Measurements from ENCODE around the gene MADD. TPM values are rescaled to one million over a fixed set of nuclear protein-coding genes. Genes with fewer than 3 reads are reported as not detected.

Gene MADD
- total and polyA plus RNA-seq, 2 donors (not counting 1 experiment from before 2014, with no cell fraction given), result 56.8 to 108 TPM

DNA sequence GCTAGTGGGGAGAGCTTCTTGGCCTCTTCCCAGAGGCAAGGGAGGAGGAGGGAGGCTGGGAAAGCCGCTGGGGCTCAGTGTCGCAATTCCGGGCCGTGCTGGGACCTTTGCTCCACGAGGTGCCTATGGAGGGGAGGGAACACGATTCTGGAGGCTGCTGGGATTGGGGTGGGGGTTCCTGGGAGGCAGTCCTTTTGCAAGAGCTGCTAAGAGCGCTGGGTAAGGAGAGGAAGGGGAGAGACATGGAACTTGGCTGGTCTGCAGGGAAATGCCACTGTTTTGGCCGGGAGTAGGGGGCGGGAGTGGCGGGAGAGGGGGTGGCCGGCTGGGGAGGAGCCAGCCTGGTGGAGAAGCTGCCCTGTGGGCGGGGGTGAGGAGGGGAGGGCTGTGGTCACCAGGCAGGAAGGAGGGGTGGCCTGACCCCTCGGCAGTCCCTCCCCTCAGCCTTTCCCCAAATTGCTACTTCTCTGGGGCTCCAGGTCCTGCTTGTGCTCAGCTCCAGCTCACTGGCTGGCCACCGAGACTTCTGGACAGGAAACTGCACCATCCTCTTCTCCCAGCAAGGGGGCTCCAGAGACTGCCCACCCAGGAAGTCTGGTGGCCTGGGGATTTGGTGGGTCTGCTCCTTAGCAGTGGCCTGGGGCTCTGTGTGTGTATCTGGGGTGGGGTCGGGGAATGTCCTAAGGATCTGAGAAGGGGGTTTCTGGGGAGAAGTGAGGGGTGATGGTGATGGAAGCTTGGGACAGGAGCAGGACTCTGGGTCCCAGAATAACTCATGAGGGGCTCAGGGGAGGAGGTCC is 12.2 kb upstream of the MADD start, which contains the start of gene NR1H3:
Gene NR1H3, plus strand, starts transcription at position 480 of the 800 bp plus-strand sequence. CDS start 1,221 bp downstream, outside the sequence.
- CTCF ChIA-PET, result interaction anchor here (0.6 to 2.3 kb wide), 5 partner anchors 9 to 154 kb away, joined by 3 to 21 read pairs (median 4); partner anchors contain the start of genes ACP2 and DDB2
- H3K4me2 ChIP-seq (replicated peaks; ENCODE audit: low read depth, low read length, poor library complexity, severe bottlenecking), result no peak within 1 kb of the TSS
- no peaks in the 10 kb centered on the region for H3K4me1 ChIP-seq (ENCODE audit: control insufficient read depth in 2 of 2, insufficient read depth in 2 of 2, low read length in 2 of 2)
- POLR2A ChIA-PET, result no interaction called here
- H2AFZ ChIP-seq (ENCODE audit: insufficient read depth, low read depth, low read length, poor library complexity, severe bottlenecking), result no peak within 1 kb of the TSS
- intact Hi-C loops (cut with micrococcal nuclease), result no loop called here
- no peak for TF ChIP-seq EZH2 (IDR thresholded peaks at IDR 0.05; ENCODE audit: borderline replicate concordance, insufficient read depth, low read depth, low read length, poor library complexity, severe bottlenecking)
- TF ChIP-seq, protein P1, sequence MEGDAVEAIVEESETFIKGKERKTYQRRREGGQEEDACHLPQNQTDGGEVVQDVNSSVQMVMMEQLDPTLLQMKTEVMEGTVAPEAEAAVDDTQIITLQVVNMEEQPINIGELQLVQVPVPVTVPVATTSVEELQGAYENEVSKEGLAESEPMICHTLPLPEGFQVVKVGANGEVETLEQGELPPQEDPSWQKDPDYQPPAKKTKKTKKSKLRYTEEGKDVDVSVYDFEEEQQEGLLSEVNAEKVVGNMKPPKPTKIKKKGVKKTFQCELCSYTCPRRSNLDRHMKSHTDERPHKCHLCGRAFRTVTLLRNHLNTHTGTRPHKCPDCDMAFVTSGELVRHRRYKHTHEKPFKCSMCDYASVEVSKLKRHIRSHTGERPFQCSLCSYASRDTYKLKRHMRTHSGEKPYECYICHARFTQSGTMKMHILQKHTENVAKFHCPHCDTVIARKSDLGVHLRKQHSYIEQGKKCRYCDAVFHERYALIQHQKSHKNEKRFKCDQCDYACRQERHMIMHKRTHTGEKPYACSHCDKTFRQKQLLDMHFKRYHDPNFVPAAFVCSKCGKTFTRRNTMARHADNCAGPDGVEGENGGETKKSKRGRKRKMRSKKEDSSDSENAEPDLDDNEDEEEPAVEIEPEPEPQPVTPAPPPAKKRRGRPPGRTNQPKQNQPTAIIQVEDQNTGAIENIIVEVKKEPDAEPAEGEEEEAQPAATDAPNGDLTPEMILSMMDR (IDR thresholded peaks at IDR 0.05), result no peak
- H3K79me2 ChIP-seq (ENCODE audit: control insufficient read depth, insufficient read depth, low read length), result peaks cover 10% of the 10 kb centered on the region
- H3K27ac Mint-ChIP-seq, result no peak within 1 kb of the TSS
- no peaks in the 10 kb centered on the region for H3K9me3 Mint-ChIP-seq (ENCODE audit: insufficient read depth)
- H3K27me3 Mint-ChIP-seq, result no peaks in the 10 kb centered on the region
- no peaks in the 10 kb centered on the region for H4K20me1 ChIP-seq (ENCODE audit: control insufficient read depth, insufficient read depth, low read length, poor library complexity, severe bottlenecking)
- ATAC-seq (ENCODE audit: low read depth), result no peak
- H3K9ac ChIP-seq (ENCODE audit: low read length), result no peak within 1 kb of the TSS
- peaks cover 2% of the 10 kb centered on the region for H3K4me1 Mint-ChIP-seq
- H3K4me3 Mint-ChIP-seq, result no peak within 1 kb of the TSS
- no peaks in the 10 kb centered on the region for H3K9me3 ChIP-seq (ENCODE audit: control extremely low read depth in 1 of 3, control insufficient read depth in 2 of 3, insufficient read depth in 1 of 3, low read length in 2 of 3)
- 38% methylated on average over 13 of the region's 15 CpGs for WGBS (ENCODE audit: insufficient coverage)
- H3K27ac ChIP-seq (ENCODE audit: low read length in 2 of 2), result no peak within 1 kb of the TSS
- H3K27me3 ChIP-seq (replicated peaks in 1 of 4; ENCODE audit: control extremely low read depth in 1 of 4, control insufficient read depth in 3 of 4, insufficient read depth in 4 of 4, low read length in 3 of 4), result no peaks in the 10 kb centered on the region
- no peak for DNase-seq
- H3K36me3 ChIP-seq (replicated peaks in 1 of 2; ENCODE audit: control extremely low read depth in 1 of 2, control insufficient read depth in 1 of 2, extremely low read depth in 1 of 2, insufficient read depth in 2 of 2, low read length in 1 of 2), result peaks cover 0 to 3% of the 10 kb centered on the region in 2 experiments
- no peak within 1 kb of the TSS for H3K4me3 ChIP-seq (ENCODE audit: control extremely low read depth in 1 of 5, extremely low read depth in 1 of 5, insufficient read depth in 1 of 5, low read depth in 2 of 5, low read length in 4 of 5)

- Histone ChIP-seq H2AFZ (ENCODE audit: insufficient read depth, low read depth, low read length, poor library complexity, severe bottlenecking) (no peak overlapping the region), H3K4me3 (ENCODE audit: control extremely low read depth in 1 of 5, extremely low read depth in 1 of 5, insufficient read depth in 1 of 5, low read depth in 2 of 5, low read length in 4 of 5) (no peak overlapping the region), H3K9ac (ENCODE audit: low read length) (no peak overlapping the region), H3K9me3 (ENCODE audit: control extremely low read depth in 1 of 3, control insufficient read depth in 2 of 3, insufficient read depth in 1 of 3, low read length in 2 of 3) (no peaks in the 10 kb centered on the region), H3K36me3 (replicated peaks in 1 of 2; ENCODE audit: control extremely low read depth in 1 of 2, control insufficient read depth in 1 of 2, extremely low read depth in 1 of 2, insufficient read depth in 2 of 2, low read length in 1 of 2) (peaks cover 0 to 3% of the 10 kb centered on the region in 2 experiments), H3K27me3 (replicated peaks in 1 of 4; ENCODE audit: control extremely low read depth in 1 of 4, control insufficient read depth in 3 of 4, insufficient read depth in 4 of 4, low read length in 3 of 4) (no peaks in the 10 kb centered on the region), H3K79me2 (ENCODE audit: control insufficient read depth, insufficient read depth, low read length) (peaks cover 10% of the 10 kb centered on the region), H4K20me1 (ENCODE audit: control insufficient read depth, insufficient read depth, low read length, poor library complexity, severe bottlenecking) (no peaks in the 10 kb centered on the region), H3K27ac (ENCODE audit: low read length in 2 of 2) (no peak overlapping the region), H3K4me1 (ENCODE audit: control insufficient read depth in 2 of 2, insufficient read depth in 2 of 2, low read length in 2 of 2) (no peaks in the 10 kb centered on the region), H3K4me2 (replicated peaks; ENCODE audit: low read depth, low read length, poor library complexity, severe bottlenecking) (no peak overlapping the region)
- peaks cover 2% of the 10 kb centered on the region for H3K4me1 Mint-ChIP-seq
- no peak for TF ChIP-seq EZH2 (IDR thresholded peaks at IDR 0.05; ENCODE audit: borderline replicate concordance, insufficient read depth, low read depth, low read length, poor library complexity, severe bottlenecking)
- TF ChIP-seq, protein P1 (IDR thresholded peaks at IDR 0.05), result no peak
- H3K9me3 Mint-ChIP-seq (ENCODE audit: insufficient read depth), result no peaks in the 10 kb centered on the region
- intact Hi-C loops (cut with micrococcal nuclease), result no loop called here
- ChIA-PET CTCF (interaction anchor here (0.9 to 2.3 kb wide), 12 partner anchors 10 to 197 kb away, joined by 3 to 21 read pairs (median 6); partner anchors contain the start of genes ACP2 and DDB2), POLR2A (no interaction called here)
- no peaks in the 10 kb centered on the region for H3K27me3 Mint-ChIP-seq
- DNase-seq (no peak), ATAC-seq (ENCODE audit: low read depth) (no peak)
- H3K4me3 Mint-ChIP-seq, result no peak overlapping the region
- 95% methylated on average over 9 of the region's 11 CpGs for WGBS (ENCODE audit: insufficient coverage)
- H3K27ac Mint-ChIP-seq, result no peak overlapping the region
Observed at GRCh38 chr11:47258317-47258902, 11.5 kb upstream of the MADD start.

Data from B cell (primary cell).